ENCODE measurements around the gene GPC6. TPM values are rescaled to one million over a fixed set of nuclear protein-coding genes. Genes with fewer than 3 reads are reported as not detected.

The GPC6 gene
- total and polyA plus RNA-seq, 2 experiments from 2014 or later, result 14.4 to 20.8 TPM

GRCh38 chr13:94168783-94169453, 942.3 kb downstream of the GPC6 start:
- Histone ChIP-seq H2AFZ (no peak overlapping the region), H3K36me3 (ENCODE audit: low read depth) (no peaks in the 10 kb centered on the region), H3K79me2 (ENCODE audit: insufficient read depth) (no peaks in the 10 kb centered on the region), H3K4me3 (no peak overlapping the region), H4K20me1 (ENCODE audit: insufficient read depth) (no peaks in the 10 kb centered on the region), H3K4me2 (ENCODE audit: unreplicated experiment) (no peak overlapping the region), H3K27ac (no peak overlapping the region), H3K4me1 (ENCODE audit: insufficient read depth) (peaks cover 21% of the 10 kb centered on the region; the same call in 1 of the 2 replicates), H3K9me3 (ENCODE audit: low read depth) (no peaks in the 10 kb centered on the region), H3K9ac (no peak overlapping the region), H3F3A (ENCODE audit: insufficient read depth) (peaks cover 7% of the 10 kb centered on the region; the same call in 1 of the 2 replicates), H3K9me2 (ENCODE audit: insufficient read depth) (no peaks in the 10 kb centered on the region), H3K27me3 (replicated peaks; ENCODE audit: insufficient read depth) (no peaks in the 10 kb centered on the region)
- 84 to 86% methylated on average over 9 of the region's 9 CpGs for WGBS, 2 experiments (ENCODE audit: low coverage in 1 of 2, low lambda C conversion rate in 2 of 2, missing lambda C conversion rate in 2 of 2)
- no peak for TF ChIP-seq EZH2 (IDR thresholded peaks at IDR 0.05; ENCODE audit: insufficient read depth, poor library complexity, severe bottlenecking)
- no peak for TF ChIP-seq EZH2phosphoT487 (IDR thresholded peaks at IDR 0.05; ENCODE audit: insufficient read depth, low read depth)
- in situ Hi-C loops (cut with MboI), result no loop called here
- DNase-seq, result no peak

- Histone ChIP-seq H3K36me3 (ENCODE audit: low read depth) (no peaks in the 10 kb centered on the region), H3K4me3 (no peak overlapping the region), H3K9ac (no peak overlapping the region), H3K9me2 (ENCODE audit: insufficient read depth) (no peaks in the 10 kb centered on the region), H3F3A (ENCODE audit: insufficient read depth) (peaks cover 7% of the 10 kb centered on the region; the same call in 1 of the 2 replicates), H3K79me2 (ENCODE audit: insufficient read depth) (no peaks in the 10 kb centered on the region), H3K4me2 (ENCODE audit: unreplicated experiment) (peak overlapping the region; percentile 1), H3K9me3 (ENCODE audit: low read depth) (no peaks in the 10 kb centered on the region), H3K27ac (no peak overlapping the region), H4K20me1 (ENCODE audit: insufficient read depth) (no peaks in the 10 kb centered on the region), H2AFZ (no peak overlapping the region), H3K27me3 (replicated peaks; ENCODE audit: insufficient read depth) (no peaks in the 10 kb centered on the region), H3K4me1 (ENCODE audit: insufficient read depth) (peaks cover 22% of the 10 kb centered on the region; the same call in 1 of the 2 replicates)
- TF ChIP-seq EZH2phosphoT487 (IDR thresholded peaks at IDR 0.05; ENCODE audit: insufficient read depth, low read depth), result no peak
- no peak for TF ChIP-seq EZH2 (IDR thresholded peaks at IDR 0.05; ENCODE audit: insufficient read depth, poor library complexity, severe bottlenecking)
- in situ Hi-C loops (cut with MboI), result no loop called here
- DNase-seq, result no peak
- 48 to 50% methylated on average over 5 of the region's 5 CpGs for WGBS, 2 experiments (ENCODE audit: low coverage in 1 of 2, low lambda C conversion rate in 2 of 2, missing lambda C conversion rate in 2 of 2)
These were observed 943.0 kb downstream of the GPC6 start for GRCh38 chr13:94169454-94170144.

- no peaks in the 10 kb centered on the region for H3K9me3 ChIP-seq (ENCODE audit: low read depth)
- 22 to 28% methylated on average over 4 of the region's 4 CpGs for WGBS, 2 experiments (ENCODE audit: low coverage in 1 of 2, low lambda C conversion rate in 2 of 2, missing lambda C conversion rate in 2 of 2)
- no peak overlapping the region for H2AFZ ChIP-seq
- DNase-seq, result peak; percentile 71
- peaks cover 7% of the 10 kb centered on the region; the same call in 1 of the 2 replicates for H3F3A ChIP-seq (ENCODE audit: insufficient read depth)
- H3K9me2 ChIP-seq (ENCODE audit: insufficient read depth), result no peaks in the 10 kb centered on the region
- in situ Hi-C loops (cut with MboI), result no loop called here
- no peak overlapping the region for H3K27ac ChIP-seq
- H3K9ac ChIP-seq, result no peak overlapping the region
- no peaks in the 10 kb centered on the region for H3K36me3 ChIP-seq (ENCODE audit: low read depth)
- peaks cover 22% of the 10 kb centered on the region; the same call in 1 of the 2 replicates for H3K4me1 ChIP-seq (ENCODE audit: insufficient read depth)
- no peaks in the 10 kb centered on the region for H3K79me2 ChIP-seq (ENCODE audit: insufficient read depth)
- no peaks in the 10 kb centered on the region for H3K27me3 ChIP-seq (replicated peaks; ENCODE audit: insufficient read depth)
- no peak overlapping the region for H3K4me3 ChIP-seq
- no peaks in the 10 kb centered on the region for H4K20me1 ChIP-seq (ENCODE audit: insufficient read depth)
- H3K4me2 ChIP-seq (ENCODE audit: unreplicated experiment), result peak overlapping the region; percentile 1
- TF ChIP-seq EZH2phosphoT487 (IDR thresholded peaks at IDR 0.05; ENCODE audit: insufficient read depth, low read depth), result no peak
These were observed 943.6 kb downstream of the GPC6 start for GRCh38 chr13:94170145-94170571.

DNA sequence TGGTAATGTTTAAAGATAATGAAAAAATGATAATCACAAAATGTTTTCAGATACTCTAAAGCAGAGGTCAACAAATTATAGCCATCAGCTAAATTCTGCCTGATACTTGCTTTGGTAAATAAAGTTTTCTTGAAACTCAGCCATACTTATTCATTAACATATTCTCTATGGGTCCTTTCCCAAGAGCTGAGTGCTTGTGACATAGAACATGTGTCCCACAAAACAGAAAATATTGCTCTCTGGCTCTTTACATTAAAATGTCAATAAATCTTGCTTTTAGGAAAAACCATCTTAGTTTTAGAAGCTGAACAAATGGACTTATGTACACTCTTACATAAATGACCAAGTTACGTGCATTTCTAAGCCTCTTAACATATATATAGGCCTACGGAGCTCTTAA, 945.8 kb downstream of the GPC6 start:
- 84 to 90% methylated on average over 2 of the region's 2 CpGs for WGBS, 2 experiments (ENCODE audit: low coverage in 1 of 2, low lambda C conversion rate in 2 of 2, missing lambda C conversion rate in 2 of 2)
- no peaks in the 10 kb centered on the region for H3K27me3 ChIP-seq (replicated peaks; ENCODE audit: insufficient read depth)
- no peak for TF ChIP-seq EZH2 (IDR thresholded peaks at IDR 0.05; ENCODE audit: insufficient read depth, poor library complexity, severe bottlenecking)
- TF ChIP-seq EZH2phosphoT487 (IDR thresholded peaks at IDR 0.05; ENCODE audit: insufficient read depth, low read depth), result no peak
- no peak overlapping the region for H3K4me2 ChIP-seq (ENCODE audit: unreplicated experiment)
- no peaks in the 10 kb centered on the region for H3K79me2 ChIP-seq (ENCODE audit: insufficient read depth)
- H3F3A ChIP-seq (ENCODE audit: insufficient read depth), result peaks cover 7% of the 10 kb centered on the region; the same call in 1 of the 2 replicates
- no peak overlapping the region for H2AFZ ChIP-seq
- no peak for DNase-seq
- no peak overlapping the region for H3K9ac ChIP-seq
- no peaks in the 10 kb centered on the region for H3K9me2 ChIP-seq (ENCODE audit: insufficient read depth)
- no peak overlapping the region for H3K4me3 ChIP-seq
- in situ Hi-C loops (cut with MboI), result no loop called here
- no peaks in the 10 kb centered on the region for H4K20me1 ChIP-seq (ENCODE audit: insufficient read depth)
- no peak overlapping the region for H3K27ac ChIP-seq
- peaks cover 22% of the 10 kb centered on the region; the same call in 1 of the 2 replicates for H3K4me1 ChIP-seq (ENCODE audit: insufficient read depth)
- no peaks in the 10 kb centered on the region for H3K9me3 ChIP-seq (ENCODE audit: low read depth)
- H3K36me3 ChIP-seq (ENCODE audit: low read depth), result no peaks in the 10 kb centered on the region

Measured in GM23248 (cell line).